Testis (tissue), 3 donors: ENCODE data around the gene SIL1. TPM values are rescaled to one million over a fixed set of nuclear protein-coding genes. Genes with fewer than 3 reads are reported as not detected.

Experiments used
- DNase-seq: peaks from one replicate; pipeline ENCODE4 v3.0.0-alpha.2; 2019
- H3K27ac ChIP-seq, 2 donors: fragments of 200-600 bp; sonication (generic); one replicate each; pipeline ENCODE4 v1.5.1; 2019
- H3K27me3 ChIP-seq: fragments of 200-600 bp; sonication (generic); one replicate; pipeline ENCODE4 v1.5.1; 2019
- H3K36me3 ChIP-seq: fragments of 200-600 bp; sonication (generic); one replicate; pipeline ENCODE4 v1.5.1; 2017; ENCODE audit warnings: low read depth; ENCODE audit errors: missing control alignments
- H3K4me1 ChIP-seq: fragments of 200-600 bp; sonication (generic); one replicate; pipeline ENCODE4 v1.5.1; 2019
- H3K4me3 ChIP-seq, 2 donors: fragments of 200-600 bp; sonication (generic); one replicate each; pipeline ENCODE4 v1.5.1; 2017 to 2019
- H3K9me3 ChIP-seq: fragments of 200-600 bp; sonication (generic); one replicate; pipeline ENCODE4 v1.5.1; 2017
- POLR2A ChIP-seq: fragments of 450-650 bp; IDR thresholded peaks from one replicate; pipeline ENCODE4 v1.6.1; 2017; ENCODE audit warnings: antibody characterized with exemption, mild to moderate bottlenecking, moderate library complexity
- WGBS, 2 donors: methylation state at CpG; one replicate each; pipeline ENCODE4 v1.1.5; 2018; 5-methylcytosine and 5-hydroxymethylcytosine counted together
- intact Hi-C: fragments of 100-400 bp; cut with DNase I; formaldehyde crosslinking; loops from one replicate; pipeline ENCODE4 v1.15.1; 2023; ENCODE audit warnings: low total_unique reads
- polyA plus RNA-seq: library from polyadenylated mRNA; stranded (reverse); fragments of 350-450 nt; fragmentation: Illumina TruSeq; extraction: RNeasy Lipid Tissue Mini Kit (QIAGEN cat#74804); gene quantifications from one replicate; pipeline ENCODE4 v1.2.3, GENCODE V29; 2014; ENCODE audit warnings: low read depth, low replicate concordance; ENCODE audit not compliant: insufficient read depth
- total RNA-seq, 2 donors: library from RNA; depleted of rRNA; stranded (reverse); fragments of >200 nt; gene quantifications; one replicate each; pipeline ENCODE4 v1.2.3, GENCODE V29; 2016
- TF ChIP-seq, protein P1 (sequence below), 3 experiments: fragments of 450-650 bp in 2 of 3; fragments of 200-600 bp in 1 of 3; sonication (generic) in 1 of 3; IDR thresholded peaks; one replicate each; pipeline ENCODE4 v1.5.1; 2016 to 2019; ENCODE audit warnings: antibody characterized with exemption in 3 of 3, mild to moderate bottlenecking in 2 of 3, moderate library complexity in 1 of 3

The SIL1 gene
- total and polyA plus RNA-seq, 3 donors from 2014 or later: 86.5 to 116 (median 98.2) TPM

DNA sequence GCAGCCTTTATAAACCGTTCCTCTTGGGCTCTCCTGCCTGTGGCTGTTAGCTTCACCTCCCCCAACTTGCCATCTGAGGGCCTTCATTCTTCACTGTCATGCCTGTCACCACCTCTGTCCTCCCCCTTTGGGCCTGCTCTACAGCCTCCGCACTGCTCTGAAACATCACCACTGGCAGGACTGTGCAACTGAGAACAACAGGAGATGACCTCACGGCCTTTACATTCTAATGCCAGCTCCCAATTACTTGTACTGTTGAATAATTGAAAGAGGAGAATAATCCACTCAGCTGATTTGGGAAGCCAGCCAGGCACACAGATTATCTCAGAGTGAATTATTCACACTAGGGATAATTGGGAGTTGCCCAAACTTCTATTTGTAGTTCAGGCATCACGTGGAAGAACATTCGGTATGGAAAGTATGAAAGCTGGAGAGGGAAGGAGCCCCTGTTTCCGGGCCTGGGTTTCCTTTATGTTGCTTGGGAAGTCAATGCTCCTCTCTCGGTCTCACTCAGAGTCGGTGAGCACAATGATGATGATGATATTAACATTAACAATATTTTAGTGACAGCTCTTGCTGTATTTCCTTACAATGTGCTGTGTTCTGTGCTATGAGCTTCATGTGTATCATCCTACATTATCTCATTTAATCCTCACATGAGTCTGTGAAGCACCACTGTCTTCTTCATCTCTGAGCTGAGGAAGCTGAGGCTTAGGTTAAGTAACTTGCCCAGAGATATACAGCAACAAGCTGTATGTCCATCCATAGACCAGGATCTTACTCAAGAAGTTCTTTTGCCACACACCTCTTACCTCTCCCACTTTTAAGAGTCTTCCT is 223.7 kb downstream of the SIL1 start:
- TF ChIP-seq, protein P1, sequence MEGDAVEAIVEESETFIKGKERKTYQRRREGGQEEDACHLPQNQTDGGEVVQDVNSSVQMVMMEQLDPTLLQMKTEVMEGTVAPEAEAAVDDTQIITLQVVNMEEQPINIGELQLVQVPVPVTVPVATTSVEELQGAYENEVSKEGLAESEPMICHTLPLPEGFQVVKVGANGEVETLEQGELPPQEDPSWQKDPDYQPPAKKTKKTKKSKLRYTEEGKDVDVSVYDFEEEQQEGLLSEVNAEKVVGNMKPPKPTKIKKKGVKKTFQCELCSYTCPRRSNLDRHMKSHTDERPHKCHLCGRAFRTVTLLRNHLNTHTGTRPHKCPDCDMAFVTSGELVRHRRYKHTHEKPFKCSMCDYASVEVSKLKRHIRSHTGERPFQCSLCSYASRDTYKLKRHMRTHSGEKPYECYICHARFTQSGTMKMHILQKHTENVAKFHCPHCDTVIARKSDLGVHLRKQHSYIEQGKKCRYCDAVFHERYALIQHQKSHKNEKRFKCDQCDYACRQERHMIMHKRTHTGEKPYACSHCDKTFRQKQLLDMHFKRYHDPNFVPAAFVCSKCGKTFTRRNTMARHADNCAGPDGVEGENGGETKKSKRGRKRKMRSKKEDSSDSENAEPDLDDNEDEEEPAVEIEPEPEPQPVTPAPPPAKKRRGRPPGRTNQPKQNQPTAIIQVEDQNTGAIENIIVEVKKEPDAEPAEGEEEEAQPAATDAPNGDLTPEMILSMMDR (IDR thresholded peaks at IDR 0.05): no peak
- TF ChIP-seq POLR2A: no peak

DNA sequence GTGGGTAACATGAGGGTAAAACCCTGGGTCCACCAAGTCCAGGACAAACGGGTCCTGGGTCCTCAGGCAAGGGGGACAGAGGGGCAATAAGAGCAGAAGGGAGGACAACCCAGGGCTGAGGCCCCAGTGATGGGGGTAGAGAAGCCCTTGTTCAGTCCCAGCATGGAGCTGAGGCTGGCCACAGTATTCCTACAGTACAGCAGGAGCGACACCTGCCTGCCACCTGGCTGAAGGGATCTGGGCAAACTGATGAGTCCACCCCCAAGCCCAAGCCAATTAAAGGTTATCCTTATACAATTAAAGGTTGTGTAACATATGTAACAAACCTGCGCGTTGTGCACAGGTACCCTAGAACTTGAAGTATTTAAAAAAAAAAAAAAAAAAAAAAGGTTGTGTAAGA is 225.3 kb downstream of the SIL1 start:
- peaks cover 16% of the 10 kb centered on the region for H3K4me1 ChIP-seq
- intact Hi-C loops: no loop called here

More for the DNA sequence above, 223.7 kb downstream of the SIL1 start:
- 36 to 46% methylated on average over 8 of the region's 8 CpGs for WGBS, 2 donors
- Histone ChIP-seq H3K36me3 (no peaks in the 10 kb centered on the region), H3K4me3 (no peak overlapping the region), H3K27me3 (no peaks in the 10 kb centered on the region), H3K9me3 (no peaks in the 10 kb centered on the region), H3K4me1 (peaks cover 16% of the 10 kb centered on the region), H3K27ac (peak overlapping the region; percentile 64 to 70)
- peak; percentile 86 for DNase-seq
- intact Hi-C loops: no loop called here

DNA sequence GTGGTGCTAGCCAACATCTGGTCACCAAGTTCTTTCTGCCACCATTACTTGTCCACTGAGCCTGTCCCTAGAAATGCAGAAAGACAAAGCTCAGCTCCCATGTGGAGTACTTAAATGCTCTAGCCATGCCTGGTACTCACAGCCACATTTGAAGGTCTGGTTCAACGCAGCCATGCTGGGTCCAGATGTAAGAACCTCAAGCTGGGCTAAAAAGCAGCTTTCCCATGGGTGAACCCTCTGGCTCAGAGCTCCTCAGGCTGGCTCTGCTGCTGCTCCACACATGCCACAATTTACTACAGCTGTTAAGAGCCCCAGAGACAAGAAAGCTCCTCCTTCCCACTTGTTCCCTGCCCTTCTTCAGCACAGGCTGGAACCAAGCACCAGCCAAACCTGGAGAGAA is 225.9 kb downstream of the SIL1 start:
- no peak for DNase-seq
- Histone ChIP-seq H3K36me3 (no peaks in the 10 kb centered on the region), H3K9me3 (no peaks in the 10 kb centered on the region), H3K27ac (no peak overlapping the region), H3K4me1 (peaks cover 16% of the 10 kb centered on the region), H3K4me3 (no peak overlapping the region), H3K27me3 (no peaks in the 10 kb centered on the region)
- TF ChIP-seq, protein P1 (IDR thresholded peaks at IDR 0.05): no peak
- no peak for TF ChIP-seq POLR2A
- intact Hi-C loops: no loop called here
- 43 to 75% methylated on average over 1 of the region's 1 CpG for WGBS, 2 donors

More for the DNA sequence above, 225.3 kb downstream of the SIL1 start:
- no peak overlapping the region for H3K27ac ChIP-seq
- H3K9me3 ChIP-seq: no peaks in the 10 kb centered on the region
- TF ChIP-seq, protein P1 (IDR thresholded peaks at IDR 0.05): no peak
- TF ChIP-seq POLR2A: no peak
- WGBS, 2 donors: 91 to 94% methylated on average over 4 of the region's 4 CpGs
- H3K27me3 ChIP-seq: no peaks in the 10 kb centered on the region
- no peak for DNase-seq
- no peaks in the 10 kb centered on the region for H3K36me3 ChIP-seq
- H3K4me3 ChIP-seq: no peak overlapping the region

DNA sequence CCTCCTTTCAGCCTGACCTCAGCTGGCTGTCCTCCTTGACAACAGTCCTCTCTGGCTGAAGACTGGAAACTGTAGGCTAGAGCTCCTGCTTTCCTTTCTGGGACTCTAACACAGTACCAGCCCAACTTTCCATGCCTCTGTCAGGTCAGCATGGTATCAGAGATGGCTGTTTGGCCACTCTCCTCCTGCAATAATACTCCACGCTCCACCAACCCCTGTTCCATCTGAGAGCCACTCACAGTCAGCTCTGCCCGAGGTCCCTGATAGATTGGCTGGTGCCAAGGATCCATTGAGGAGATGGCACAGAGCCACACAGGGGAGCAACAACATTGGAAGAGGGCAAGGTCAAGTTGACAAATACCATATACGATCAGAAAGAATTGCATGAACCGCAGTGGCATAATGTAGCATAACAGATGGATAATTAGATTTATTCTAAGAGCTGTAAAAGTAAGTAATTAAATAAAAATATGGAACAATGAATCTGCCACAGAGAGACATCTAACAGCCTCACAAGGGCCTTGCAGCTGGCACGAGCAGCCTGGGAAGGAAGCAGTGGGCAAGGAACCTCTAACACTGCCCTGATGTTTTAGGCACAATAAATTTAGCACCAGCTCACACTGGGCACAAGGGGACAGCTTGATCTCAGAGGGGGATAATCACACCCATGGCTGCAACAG is 228.7 kb downstream of the SIL1 start:
- 89 to 90% methylated on average over 5 of the region's 5 CpGs for WGBS, 2 donors
- TF ChIP-seq, protein P1 (IDR thresholded peaks at IDR 0.05): no peak
- no peak for TF ChIP-seq POLR2A
- DNase-seq: no peak
- no peaks in the 10 kb centered on the region for H3K9me3 ChIP-seq
- no peak overlapping the region for H3K4me3 ChIP-seq
- peaks cover 21% of the 10 kb centered on the region for H3K4me1 ChIP-seq
- H3K36me3 ChIP-seq: no peaks in the 10 kb centered on the region
- intact Hi-C loops: no loop called here
- no peaks in the 10 kb centered on the region for H3K27me3 ChIP-seq
- H3K27ac ChIP-seq: no peak overlapping the region
